Right lobe of liver (tissue), 6 donors: Measurements from ENCODE around the gene CDKN2B. TPM values are rescaled to one million over a fixed set of nuclear protein-coding genes. Genes with fewer than 3 reads are reported as not detected.

Experiments
- ATAC-seq, 4 donors: fragments of 200-7000 bp; cut with Tn5 transposase; one replicate each; pipeline ENCODE4 v1.9.1; 2020; ENCODE audit warnings: mild to moderate bottlenecking in 4 of 4, moderate library complexity in 4 of 4
- DNase-seq, 3 donors: peaks; one replicate each; pipeline ENCODE4 v3.0.0-alpha.2; 2020
- H3K27ac ChIP-seq, 3 donors: fragments of 200-600 bp; one replicate each; pipeline ENCODE4 v1.8.0; 2022
- H3K27me3 ChIP-seq, 2 donors: fragments of 200-600 bp; one replicate each; pipeline ENCODE4 v1.8.0; 2022
- H3K36me3 ChIP-seq, 4 donors: fragments of 200-600 bp; sonication (generic) in 1 of 4; one replicate each; pipeline versions ENCODE4 v1.5.1 to v1.8.0; 2017 to 2022; ENCODE audit warnings: control low read depth in 1 of 4
- H3K4me1 ChIP-seq, 4 donors: fragments of 200-600 bp; sonication (generic) in 1 of 4; one replicate each; pipeline versions ENCODE4 v1.5.1 to v1.8.0; 2017 to 2022; ENCODE audit warnings: control low read depth in 1 of 4
- H3K4me3 ChIP-seq, 3 donors: fragments of 200-600 bp; one replicate each; pipeline ENCODE4 v1.8.0; 2022
- H3K9me3 ChIP-seq, 4 donors: fragments of 200-600 bp; sonication (generic) in 1 of 4; one replicate each; pipeline versions ENCODE4 v1.5.1 to v1.8.0; 2017 to 2022; ENCODE audit warnings: control low read depth in 1 of 4
- POLR2A ChIP-seq: fragments of 450-650 bp; IDR thresholded peaks from one replicate; pipeline ENCODE4 v1.6.1; 2017; ENCODE audit warnings: antibody characterized with exemption, mild to moderate bottlenecking
- WGBS: methylation state at CpG from one replicate; pipeline ENCODE4 v1.1.6; 2018; ENCODE audit warnings: low coverage, low lambda C conversion rate; ENCODE audit not compliant: insufficient coverage; ENCODE audit errors: missing lambda C conversion rate; 5-methylcytosine and 5-hydroxymethylcytosine counted together
- intact Hi-C, 2 donors: fragments of 100-400 bp; cut with DNase I; formaldehyde crosslinking; loops; one replicate each; pipeline versions ENCODE4 v1.11.2 to v1.14.1; 2022
- total RNA-seq, 6 experiments: library from RNA; depleted of rRNA in 2 of 6; stranded (reverse); fragments of >200 nt in 2 of 6; fragmentation: NEBNext Ultra II Directional in 3 of 6; extraction: Animal tissue kit (Norgen Biotek cat#: 25700) in 3 of 6; gene quantifications; one replicate each; pipeline versions ENCODE4 v1.1.0 to v1.2.4, GENCODE V29; 2016 to 2023
- TF ChIP-seq, protein P1 (sequence below), 4 donors: fragments of 200-600 bp in 3 of 4; fragments of 450-650 bp in 1 of 4; IDR thresholded peaks; one replicate each; pipeline versions ENCODE4 v1.5.1 to v1.8.0; 2016 to 2022; ENCODE audit warnings: antibody characterized with exemption in 4 of 4, mild to moderate bottlenecking in 2 of 4
- donor health status: DM: no; HTN: yes; CAD: no.
- donor health status: DM: no; HTN: no; CAD: no.
- donor health status: DM: no; HTN: no; CAD: no.
- donor health status: DM: no; HTN: yes; CAD: no.
- donor health status: DM: no; HTN: yes; CAD: no.

The CDKN2B gene
- total RNA-seq, 6 experiments from 2014 or later: 0.64 to 4.2 (median 1.8) TPM

GRCh38 chr9:22026696-22027095 is 17.6 kb upstream of the CDKN2B start:
- Histone ChIP-seq H3K36me3 (no peaks in the 10 kb centered on the region), H3K4me1 (no peaks in the 10 kb centered on the region), H3K27me3 (no peaks in the 10 kb centered on the region), H3K27ac (no peak overlapping the region), H3K4me3 (no peak overlapping the region), H3K9me3 (no peaks in the 10 kb centered on the region)
- ATAC-seq: no peak
- intact Hi-C loops: no loop called here
- 26% methylated on average over 4 of the region's 6 CpGs for WGBS
- no peak for TF ChIP-seq POLR2A
- TF ChIP-seq, protein P1, sequence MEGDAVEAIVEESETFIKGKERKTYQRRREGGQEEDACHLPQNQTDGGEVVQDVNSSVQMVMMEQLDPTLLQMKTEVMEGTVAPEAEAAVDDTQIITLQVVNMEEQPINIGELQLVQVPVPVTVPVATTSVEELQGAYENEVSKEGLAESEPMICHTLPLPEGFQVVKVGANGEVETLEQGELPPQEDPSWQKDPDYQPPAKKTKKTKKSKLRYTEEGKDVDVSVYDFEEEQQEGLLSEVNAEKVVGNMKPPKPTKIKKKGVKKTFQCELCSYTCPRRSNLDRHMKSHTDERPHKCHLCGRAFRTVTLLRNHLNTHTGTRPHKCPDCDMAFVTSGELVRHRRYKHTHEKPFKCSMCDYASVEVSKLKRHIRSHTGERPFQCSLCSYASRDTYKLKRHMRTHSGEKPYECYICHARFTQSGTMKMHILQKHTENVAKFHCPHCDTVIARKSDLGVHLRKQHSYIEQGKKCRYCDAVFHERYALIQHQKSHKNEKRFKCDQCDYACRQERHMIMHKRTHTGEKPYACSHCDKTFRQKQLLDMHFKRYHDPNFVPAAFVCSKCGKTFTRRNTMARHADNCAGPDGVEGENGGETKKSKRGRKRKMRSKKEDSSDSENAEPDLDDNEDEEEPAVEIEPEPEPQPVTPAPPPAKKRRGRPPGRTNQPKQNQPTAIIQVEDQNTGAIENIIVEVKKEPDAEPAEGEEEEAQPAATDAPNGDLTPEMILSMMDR (IDR thresholded peaks at IDR 0.05): no peak
- DNase-seq: no peak

DNA sequence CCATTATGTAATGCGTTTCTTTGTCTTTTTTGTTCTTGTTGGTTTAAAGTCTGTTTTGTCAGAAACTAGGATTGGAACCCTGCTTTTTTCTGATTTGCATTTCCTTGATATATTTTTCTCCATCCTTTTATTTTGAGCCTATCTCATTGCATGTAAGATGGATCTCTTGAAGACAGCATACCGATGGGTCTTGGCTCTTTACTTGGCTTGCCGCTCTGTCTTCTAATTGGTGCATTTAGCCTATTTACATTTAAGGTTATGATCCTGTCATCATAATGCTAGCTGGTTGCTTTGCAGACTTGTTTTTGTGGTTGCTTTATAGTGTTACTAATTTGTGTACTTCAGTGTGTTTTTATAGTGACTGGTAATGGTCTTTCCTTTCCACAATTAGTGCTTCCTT is 13.3 kb upstream of the CDKN2B start:
- no peak overlapping the region for H3K27ac ChIP-seq
- WGBS: 90% methylated on average over 3 of the region's 3 CpGs
- no peaks in the 10 kb centered on the region for H3K9me3 ChIP-seq
- ATAC-seq (no peak), DNase-seq (no peak)
- intact Hi-C loops: no loop called here
- TF ChIP-seq, protein P1 (IDR thresholded peaks at IDR 0.05): no peak
- no peak for TF ChIP-seq POLR2A
- no peaks in the 10 kb centered on the region for H3K27me3 ChIP-seq
- no peak overlapping the region for H3K4me3 ChIP-seq
- no peaks in the 10 kb centered on the region for H3K4me1 ChIP-seq
- H3K36me3 ChIP-seq: no peaks in the 10 kb centered on the region

- H3K9me3 ChIP-seq: no peaks in the 10 kb centered on the region
- DNase-seq: no peak
- TF ChIP-seq, protein P1 (IDR thresholded peaks at IDR 0.05): no peak
- no peak for TF ChIP-seq POLR2A
- peaks cover 0 to 12% of the 10 kb centered on the region in 2 donors for H3K27me3 ChIP-seq
- no peaks in the 10 kb centered on the region for H3K4me1 ChIP-seq
- H3K27ac ChIP-seq: no peak overlapping the region
- H3K4me3 ChIP-seq: no peak overlapping the region
- intact Hi-C loops: loop anchor here in 1 of 2 donors (5.0 kb wide), 1 partner anchor 199 kb away; no protein-coding TSS in a partner anchor
- no peaks in the 10 kb centered on the region for H3K36me3 ChIP-seq
- ATAC-seq: no peak
- 32% methylated on average over 9 of the region's 13 CpGs for WGBS
These were observed 1.9 kb upstream of the CDKN2B start for GRCh38 chr9:22010866-22011625.

- Histone ChIP-seq H3K4me1 (no peaks in the 10 kb centered on the region), H3K4me3 (peak overlapping the region in 2 of 3 donors; percentile 65 to 76), H3K9me3 (no peaks in the 10 kb centered on the region), H3K27ac (no peak overlapping the region), H3K27me3 (peaks cover 0 to 15% of the 10 kb centered on the region in 2 donors), H3K36me3 (no peaks in the 10 kb centered on the region)
- WGBS: 5% methylated on average over 6 of the region's 6 CpGs
- TF ChIP-seq, protein P1 (IDR thresholded peaks at IDR 0.05): peak in 3 of 4 donors; percentile 18 to 28 (median 20)
- no peak for TF ChIP-seq POLR2A
- ATAC-seq (no peak), DNase-seq (no peak)
- intact Hi-C loops: no loop called here
These were observed 382 bp upstream of the CDKN2B start for GRCh38 chr9:22009506-22009867.
